ENCODE results near the gene OPN1SW.

The OPN1SW gene

GRCh38 chr7:128757203-128757602, 18.4 kb downstream of the OPN1SW start:
- DNase-seq = no peak

GRCh38 chr7:128755819-128756476, 19.6 kb downstream of the OPN1SW start:
- no peak for DNase-seq

- DNase-seq = no peak
Measured at GRCh38 chr7:128755075-128755818, 20.3 kb downstream of the OPN1SW start.

GRCh38 chr7:128752251-128752650, 23.3 kb downstream of the OPN1SW start:
- DNase-seq = no peak

- DNase-seq = no peak
Measured at GRCh38 chr7:128747327-128748079, 28.1 kb downstream of the OPN1SW start.

- DNase-seq = no peak
Measured at GRCh38 chr7:128745706-128746105, 29.9 kb downstream of the OPN1SW start.

- no peak for DNase-seq
Measured at GRCh38 chr7:128744366-128744905, 31.2 kb downstream of the OPN1SW start.

- no peak for DNase-seq
Measured at GRCh38 chr7:128743112-128743772, 32.4 kb downstream of the OPN1SW start.

GRCh38 chr7:128742206-128742605, 33.4 kb downstream of the OPN1SW start:
- no peak for DNase-seq

GRCh38 chr7:128741491-128741890, 34.1 kb downstream of the OPN1SW start:
- DNase-seq = no peak

- DNase-seq = no peak
Measured at GRCh38 chr7:128740996-128741395, 34.6 kb downstream of the OPN1SW start.

GRCh38 chr7:128739990-128740682, 35.5 kb downstream of the OPN1SW start:
- DNase-seq = no peak

GRCh38 chr7:128739048-128739962, 36.3 kb downstream of the OPN1SW start, which contains the start of gene CALU:
CALU (plus strand) TSS chr7:128739359; CDS start chr7:128748584, 9,225 bp downstream.
- DNase-seq = peak; percentile 97

- no peak for DNase-seq
Measured at GRCh38 chr7:128738570-128739047, 37.0 kb downstream of the OPN1SW start.

GRCh38 chr7:128737867-128738385, 37.7 kb downstream of the OPN1SW start:
- no peak for DNase-seq

- no peak for DNase-seq
Measured at GRCh38 chr7:128737441-128737840, 38.2 kb downstream of the OPN1SW start.

- DNase-seq = no peak
Measured at GRCh38 chr7:128735436-128735835, 40.2 kb downstream of the OPN1SW start.

GRCh38 chr7:128734890-128735289, 40.7 kb downstream of the OPN1SW start:
- DNase-seq = no peak

- no peak for DNase-seq
Measured at GRCh38 chr7:128733278-128733645, 42.3 kb downstream of the OPN1SW start.

GRCh38 chr7:128732521-128733277, 42.9 kb downstream of the OPN1SW start:
- no peak for DNase-seq

Measured in NCI-H2107 (cell line).